Measurements from ENCODE around the gene RAMP1. TPM values are rescaled to one million over a fixed set of nuclear protein-coding genes. Genes with fewer than 3 reads are reported as not detected.
A peak's percentile ranks its signal among the peaks of the same experiment; 100 is the strongest.

Gene RAMP1
- total RNA-seq, 4 donors from 2014 or later, result 10.0 to 16.1 (median 11.2) TPM

DNA sequence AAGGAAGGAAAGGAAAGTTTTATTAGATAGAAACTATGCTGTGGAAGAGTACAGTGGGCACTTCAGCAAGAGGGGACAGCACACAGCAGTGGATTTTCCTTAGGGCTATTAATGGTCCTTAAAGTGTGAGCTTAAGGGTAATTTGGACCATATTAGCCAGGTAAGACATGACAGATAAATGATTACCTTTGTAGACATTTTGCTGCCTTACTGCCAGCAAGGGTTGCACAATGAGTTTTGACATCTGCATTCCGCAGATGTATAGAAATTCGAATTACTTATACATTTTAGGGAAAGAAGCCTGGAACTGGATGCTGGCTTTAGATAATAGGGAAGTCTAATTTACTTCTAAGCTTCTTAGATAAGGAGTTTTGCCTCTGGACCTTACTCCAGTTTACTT, 93.4 kb downstream of the RAMP1 start:
- Histone ChIP-seq H3K27ac (no peak overlapping the region), H3K36me3 (no peaks in the 10 kb centered on the region), H3K4me1 (peaks cover 9% of the 10 kb centered on the region), H3K27me3 (peaks cover 35% of the 10 kb centered on the region), H3K9me3 (no peaks in the 10 kb centered on the region), H3K4me3 (no peak overlapping the region)
- no peak for TF ChIP-seq POLR2AphosphoS5 (IDR thresholded peaks at IDR 0.05)
- no peak for TF ChIP-seq EP300 (IDR thresholded peaks at IDR 0.05)
- no peak for TF ChIP-seq POLR2A (IDR thresholded peaks at IDR 0.05)
- TF ChIP-seq, protein P1, sequence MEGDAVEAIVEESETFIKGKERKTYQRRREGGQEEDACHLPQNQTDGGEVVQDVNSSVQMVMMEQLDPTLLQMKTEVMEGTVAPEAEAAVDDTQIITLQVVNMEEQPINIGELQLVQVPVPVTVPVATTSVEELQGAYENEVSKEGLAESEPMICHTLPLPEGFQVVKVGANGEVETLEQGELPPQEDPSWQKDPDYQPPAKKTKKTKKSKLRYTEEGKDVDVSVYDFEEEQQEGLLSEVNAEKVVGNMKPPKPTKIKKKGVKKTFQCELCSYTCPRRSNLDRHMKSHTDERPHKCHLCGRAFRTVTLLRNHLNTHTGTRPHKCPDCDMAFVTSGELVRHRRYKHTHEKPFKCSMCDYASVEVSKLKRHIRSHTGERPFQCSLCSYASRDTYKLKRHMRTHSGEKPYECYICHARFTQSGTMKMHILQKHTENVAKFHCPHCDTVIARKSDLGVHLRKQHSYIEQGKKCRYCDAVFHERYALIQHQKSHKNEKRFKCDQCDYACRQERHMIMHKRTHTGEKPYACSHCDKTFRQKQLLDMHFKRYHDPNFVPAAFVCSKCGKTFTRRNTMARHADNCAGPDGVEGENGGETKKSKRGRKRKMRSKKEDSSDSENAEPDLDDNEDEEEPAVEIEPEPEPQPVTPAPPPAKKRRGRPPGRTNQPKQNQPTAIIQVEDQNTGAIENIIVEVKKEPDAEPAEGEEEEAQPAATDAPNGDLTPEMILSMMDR (IDR thresholded peaks at IDR 0.05), result no peak
- no peak for DNase-seq (ENCODE audit: low spot score in 2 of 2)
- 65% methylated on average over 2 of the region's 2 CpGs for WGBS

DNA sequence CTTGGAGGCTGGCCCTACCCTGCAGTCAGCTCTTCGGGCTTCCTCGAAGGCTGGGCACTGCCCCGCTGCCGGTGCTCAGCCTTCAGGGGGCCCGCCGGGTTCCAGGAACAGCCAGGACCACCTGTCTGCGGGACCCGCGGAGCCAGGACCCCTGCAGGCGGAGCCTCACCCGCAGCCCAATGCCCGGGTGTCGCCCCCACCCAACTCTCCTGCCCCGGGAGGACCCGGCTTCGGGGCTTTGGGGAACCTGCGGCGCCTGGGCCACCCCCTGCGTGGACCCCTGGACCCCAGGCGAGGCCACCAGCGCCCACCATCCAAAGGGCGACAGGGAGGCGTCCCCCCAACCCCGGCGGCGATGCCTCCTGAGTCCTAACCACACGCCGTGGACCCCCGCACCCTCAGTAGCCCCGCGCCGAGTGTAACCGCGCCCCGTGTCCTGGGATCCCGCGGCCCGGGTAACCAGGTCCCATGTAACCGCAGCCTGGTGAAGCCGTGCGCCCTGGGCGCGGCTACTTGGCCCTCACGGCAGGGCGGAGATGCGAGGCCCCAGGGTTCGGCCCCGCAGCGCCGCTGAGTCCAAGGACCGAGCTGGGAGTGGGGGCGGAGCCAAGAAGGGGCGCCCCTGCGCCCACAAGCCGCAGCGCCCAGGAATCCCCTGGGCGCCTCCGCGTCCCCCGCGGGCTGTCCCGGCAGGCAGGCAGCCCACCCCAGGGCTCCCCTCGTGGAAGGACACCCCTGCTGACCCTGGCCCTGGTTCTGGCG, 96.4 kb downstream of the RAMP1 start:
- H3K4me1 ChIP-seq, result peaks cover 9% of the 10 kb centered on the region
- no peaks in the 10 kb centered on the region for H3K9me3 ChIP-seq
- TF ChIP-seq POLR2AphosphoS5 (IDR thresholded peaks at IDR 0.05) (no peak), POLR2A (IDR thresholded peaks at IDR 0.05) (no peak), EP300 (IDR thresholded peaks at IDR 0.05) (no peak)
- TF ChIP-seq, protein P1 (IDR thresholded peaks at IDR 0.05), result no peak
- DNase-seq (ENCODE audit: low spot score in 2 of 2), result no peak
- WGBS, result 3% methylated on average over 12 of the region's 64 CpGs
- H3K27me3 ChIP-seq, result peaks cover 35% of the 10 kb centered on the region
- H3K4me3 ChIP-seq, result peak overlapping the region; percentile 32
- H3K27ac ChIP-seq, result no peak overlapping the region
- no peaks in the 10 kb centered on the region for H3K36me3 ChIP-seq

DNA sequence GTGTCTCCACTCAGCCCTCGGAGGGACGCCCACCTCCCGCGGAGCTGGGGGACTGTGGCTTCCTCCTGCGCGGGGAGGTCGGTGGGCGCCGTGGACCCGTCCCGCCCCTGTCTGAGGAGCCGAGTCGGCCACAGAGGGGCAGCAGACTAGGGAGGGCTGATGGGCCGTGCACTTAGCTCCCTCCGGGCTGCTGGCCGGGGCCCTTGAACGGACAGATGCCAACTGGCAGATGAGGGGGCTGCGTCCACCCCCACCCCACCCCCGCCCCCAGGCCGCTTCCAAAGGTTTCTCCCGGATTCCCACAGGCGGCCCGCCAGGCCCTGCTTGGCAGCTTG, 96.9 kb downstream of the RAMP1 start:
- TF ChIP-seq POLR2A (IDR thresholded peaks at IDR 0.05) (no peak), POLR2AphosphoS5 (IDR thresholded peaks at IDR 0.05) (no peak), EP300 (IDR thresholded peaks at IDR 0.05) (no peak)
- TF ChIP-seq, protein P1 (IDR thresholded peaks at IDR 0.05), result no peak
- peaks cover 4% of the 10 kb centered on the region for H3K9me3 ChIP-seq
- H3K36me3 ChIP-seq, result no peaks in the 10 kb centered on the region
- no peak for DNase-seq (ENCODE audit: low spot score in 2 of 2)
- H3K27me3 ChIP-seq, result peaks cover 35% of the 10 kb centered on the region
- no peak overlapping the region for H3K27ac ChIP-seq
- 23% methylated on average over 13 of the region's 23 CpGs for WGBS
- H3K4me3 ChIP-seq, result peak overlapping the region; percentile 32
- H3K4me1 ChIP-seq, result peaks cover 9% of the 10 kb centered on the region

DNA sequence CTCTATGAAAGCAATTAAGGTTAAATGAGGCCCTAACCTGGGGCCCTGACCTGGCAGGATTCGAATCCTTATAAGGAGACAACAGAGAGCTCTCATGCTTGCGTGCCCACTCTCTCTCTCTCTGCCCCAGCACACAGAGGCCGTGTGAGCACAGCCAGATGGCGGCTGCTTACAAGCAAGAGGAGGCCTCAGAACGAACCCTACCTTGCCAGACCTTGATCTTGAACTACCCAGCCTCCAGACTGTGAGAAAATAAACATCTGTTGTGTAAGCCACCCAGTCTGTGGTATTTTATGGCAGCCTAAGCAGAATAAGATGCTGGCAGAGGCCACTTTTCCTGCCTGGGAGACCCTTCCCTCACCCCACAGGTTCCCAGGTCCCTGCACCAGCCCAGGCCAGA, 102.2 kb downstream of the RAMP1 start:
- H3K4me3 ChIP-seq, result no peak overlapping the region
- H3K27ac ChIP-seq, result no peak overlapping the region
- peaks cover under 1% of the 10 kb centered on the region for H3K27me3 ChIP-seq
- TF ChIP-seq, protein P1 (IDR thresholded peaks at IDR 0.05), result no peak
- no peaks in the 10 kb centered on the region for H3K36me3 ChIP-seq
- WGBS, result 90% methylated on average over 3 of the region's 5 CpGs
- DNase-seq (ENCODE audit: low spot score in 2 of 2), result no peak
- H3K4me1 ChIP-seq, result peaks cover 7% of the 10 kb centered on the region
- H3K9me3 ChIP-seq, result peaks cover 11% of the 10 kb centered on the region

Other genes starting within 250 kb of the RAMP1 start
- gene LRRFIP1, start 232.0 kb upstream of the RAMP1 start, total RNA-seq, result 100 to 1,000 TPM; 100 to 150 (median 109) TPM
- 1 to 10 TPM in 3 of 4 donors, under 1 TPM in 1; 0.93 to 2.2 (median 1.1) TPM for gene RBM44, start 60.8 kb upstream of the RAMP1 start, total RNA-seq
- gene UBE2F, start 107.4 kb downstream of the RAMP1 start, total RNA-seq, result 10 to 100 TPM; 32.2 to 63.6 (median 39.7) TPM
- gene SCLY, start 201.4 kb downstream of the RAMP1 start, total RNA-seq, result 10 to 100 TPM in 2 of 4 donors, 1 to 10 TPM in 2; 5.5 to 14.5 (median 9.6) TPM
- gene ESPNL, start 240.7 kb downstream of the RAMP1 start, total RNA-seq, result under 1 TPM in 2 of 4 donors, not detected in 2; 0.25 to 0.56 TPM

All from suprapubic skin (tissue), 4 donors.